IMR-90 (cell line): ENCODE results near the gene DENR. TPM values are rescaled to one million over a fixed set of nuclear protein-coding genes. Genes with fewer than 3 reads are reported as not detected.

Source experiments
- ATAC-seq: fragments of 200-7000 bp; cut with Tn5 transposase; 2 replicates; pipeline ENCODE4 v1.9.1; 2020; ENCODE audit warnings: low read depth, mild to moderate bottlenecking, moderate library complexity
- BruUV-seq: library from RNA; stranded (reverse); fragments of 400-500 nt; replicated peaks from 2 replicates; lab custom pipeline; 2021; lab: Mats Ljungman, UMichigan
- CTCF ChIA-PET: fragments of 300-600 bp; formaldehyde crosslinking; extraction: SDS; loops from one replicate; lab custom pipeline; 2021; ENCODE audit warnings: antibody characterized with exemption; lab: Yijun Ruan, JAX
- POLR2A ChIA-PET: fragments of 300-600 bp; sonication (Branson Sonifier 250); formaldehyde crosslinking; loops from one replicate; lab custom pipeline; 2022; ENCODE audit warnings: antibody characterized with exemption; ENCODE audit not compliant: unreplicated experiment; lab: Charles Lee
- DNase-seq: peaks from one replicate; pipeline ENCODE4 v3.0.0; 2013
- H2AFZ ChIP-seq: replicated peaks from 2 replicates; pipeline ENCODE3; 2013; ENCODE audit warnings: low read length, mild to moderate bottlenecking; ENCODE audit not compliant: poor library complexity
- H2AK5ac ChIP-seq: 2 replicates; pipeline ENCODE4 v1.6.1; 2013; ENCODE audit warnings: low read depth, low read length, inconsistent platforms
- H2AK9ac ChIP-seq: replicated peaks from 2 replicates; pipeline ENCODE3; 2013; ENCODE audit warnings: mild to moderate bottlenecking, low read depth, low read length, moderate library complexity; ENCODE audit not compliant: poor library complexity
- H2BK120ac ChIP-seq: 2 replicates; pipeline ENCODE4 v1.6.1; 2013; ENCODE audit warnings: low read depth, low read length, inconsistent platforms
- H2BK15ac ChIP-seq: 3 replicates; pipeline ENCODE4 v1.6.1; 2013; ENCODE audit warnings: low read depth, low read length, inconsistent platforms
- H2BK20ac ChIP-seq: 2 replicates; pipeline ENCODE4 v1.6.1; 2013; ENCODE audit warnings: low read depth, mild to moderate bottlenecking, inconsistent platforms, low read length, moderate library complexity
- H2BK5ac ChIP-seq: 2 replicates; pipeline ENCODE4 v1.6.1; 2013; ENCODE audit warnings: mild to moderate bottlenecking, low read depth, low read length, inconsistent platforms; ENCODE audit not compliant: poor library complexity, severe bottlenecking
- H3K14ac ChIP-seq: replicated peaks from 2 replicates; pipeline ENCODE4 v1.6.1; 2013; ENCODE audit warnings: low read depth, low read length, inconsistent platforms
- H3K18ac ChIP-seq: 2 replicates; pipeline ENCODE4 v1.6.1; 2013; ENCODE audit warnings: low read depth, low read length, control low read depth
- H3K23ac ChIP-seq: 2 replicates; pipeline ENCODE4 v1.6.1; 2013; ENCODE audit warnings: low read depth, low read length, inconsistent platforms
- H3K27ac ChIP-seq: 2 replicates; pipeline ENCODE4 v1.5.1; 2013; ENCODE audit warnings: mild to moderate bottlenecking, control low read depth, low read length; ENCODE audit not compliant: insufficient read depth
- H3K27me3 ChIP-seq: 2 replicates; pipeline ENCODE4 v1.6.1; 2013; ENCODE audit warnings: low read length; ENCODE audit not compliant: control insufficient read depth, insufficient read depth
- H3K36me3 ChIP-seq: 2 replicates; pipeline ENCODE4 v1.6.1; 2013; ENCODE audit warnings: low read length, mixed read lengths; ENCODE audit not compliant: control insufficient read depth, insufficient read depth
- H3K4ac ChIP-seq: 2 replicates; pipeline ENCODE4 v1.6.1; 2013; ENCODE audit warnings: low read depth, low read length, inconsistent platforms
- H3K4me1 ChIP-seq: 2 replicates; pipeline ENCODE4 v1.6.1; 2013; ENCODE audit warnings: low read length, mixed read lengths; ENCODE audit not compliant: control insufficient read depth, insufficient read depth
- H3K4me2 ChIP-seq: 2 replicates; pipeline ENCODE4 v1.6.1; 2013; ENCODE audit warnings: low read depth, mild to moderate bottlenecking, control low read depth, low read length, moderate library complexity
- H3K4me3 ChIP-seq: 2 replicates; pipeline ENCODE4 v1.5.1; 2013; ENCODE audit warnings: low read depth, mild to moderate bottlenecking, control low read depth, low read length, moderate library complexity; ENCODE audit not compliant: insufficient read depth
- H3K56ac ChIP-seq: 2 replicates; pipeline ENCODE4 v1.6.1; 2013; ENCODE audit warnings: low read length, inconsistent platforms; ENCODE audit not compliant: insufficient read depth; ENCODE audit errors: extremely low read depth
- H3K79me1 ChIP-seq, 2 experiments: 2 replicates each; pipeline ENCODE4 v1.6.1; 2013; ENCODE audit warnings: low read length in 2 of 2, inconsistent platforms in 1 of 2, low read depth in 1 of 2
- H3K9ac ChIP-seq: 2 replicates; pipeline ENCODE4 v1.6.1; 2013; ENCODE audit warnings: low read depth, low read length, control low read depth
- H3K9me1 ChIP-seq: 2 replicates; pipeline ENCODE4 v1.6.1; 2013; ENCODE audit warnings: low read length, inconsistent platforms; ENCODE audit not compliant: insufficient read depth
- H3K9me3 ChIP-seq: 2 replicates; pipeline ENCODE4 v1.6.1; 2013; ENCODE audit warnings: low read length; ENCODE audit not compliant: control insufficient read depth, insufficient read depth
- H4K20me1 ChIP-seq: 2 replicates; pipeline ENCODE4 v1.6.1; 2013; ENCODE audit warnings: low read length, inconsistent platforms; ENCODE audit not compliant: insufficient read depth
- H4K5ac ChIP-seq: 2 replicates; pipeline ENCODE4 v1.6.1; 2013; ENCODE audit warnings: mild to moderate bottlenecking, low read depth, low read length, control low read depth
- H4K8ac ChIP-seq, 2 experiments: 2 replicates each; pipeline ENCODE4 v1.6.1; 2013; ENCODE audit warnings: low read depth in 2 of 2, low read length in 2 of 2, control low read depth in 1 of 2, inconsistent platforms in 1 of 2
- H4K91ac ChIP-seq: 2 replicates; pipeline ENCODE4 v1.6.1; 2013; ENCODE audit warnings: low read depth, low read length, inconsistent platforms; ENCODE audit not compliant: insufficient read depth
- CEBPB ChIP-seq: IDR thresholded peaks from 2 replicates; pipeline ENCODE4 v1.6.1; 2012; ENCODE audit warnings: low read depth, low read length, improper control_type of control experiment
- CHD1 ChIP-seq: IDR thresholded peaks from 2 replicates; pipeline ENCODE4 v1.6.1; 2012; ENCODE audit warnings: low read depth, low read length, improper control_type of control experiment
- ELK1 ChIP-seq: fragments of 150-350 bp; IDR thresholded peaks from 2 replicates; pipeline ENCODE4 v1.6.1; 2016; ENCODE audit warnings: low read depth, mild to moderate bottlenecking, low read length, moderate library complexity, borderline replicate concordance
- MAZ ChIP-seq: IDR thresholded peaks from 2 replicates; pipeline ENCODE4 v1.6.1; 2012; ENCODE audit warnings: low read depth, mild to moderate bottlenecking, low read length, improper control_type of control experiment, moderate library complexity, borderline replicate concordance
- MXI1 ChIP-seq: IDR thresholded peaks from 2 replicates; pipeline ENCODE4 v1.6.1; 2012; ENCODE audit warnings: low read depth, mild to moderate bottlenecking, low read length, moderate library complexity, borderline replicate concordance
- NFE2L2 ChIP-seq: fragments of 150-350 bp; IDR thresholded peaks from 2 replicates; pipeline ENCODE4 v1.6.1; 2016; ENCODE audit warnings: low read depth, mild to moderate bottlenecking, low read length
- POLR2A ChIP-seq: IDR thresholded peaks from 2 replicates; pipeline ENCODE4 v1.6.1; 2012; ENCODE audit warnings: mild to moderate bottlenecking, low read depth, low read length
- RAD21 ChIP-seq: IDR thresholded peaks from 2 replicates; pipeline ENCODE4 v1.6.1; 2012; ENCODE audit warnings: low read length, improper control_type of control experiment
- RFX5 ChIP-seq: IDR thresholded peaks from 2 replicates; pipeline ENCODE4 v1.8.0; 2012; ENCODE audit warnings: low read depth, mild to moderate bottlenecking, low read length, moderate library complexity
- SMC3 ChIP-seq: fragments of 150-350 bp; IDR thresholded peaks from 2 replicates; pipeline ENCODE4 v1.6.1; 2016; ENCODE audit warnings: low read depth, mild to moderate bottlenecking, antibody characterized with exemption, low read length, moderate library complexity
- USF2 ChIP-seq: fragments of 150-350 bp; IDR thresholded peaks from 2 replicates; pipeline ENCODE4 v1.6.1; 2017; ENCODE audit warnings: mild to moderate bottlenecking, antibody characterized with exemption, low read length, low read depth
- WGBS, 2 experiments: methylation state at CpG; one replicate each; pipeline versions ENCODE4 v1.1.5 to v1.1.7; 2013; ENCODE audit warnings: missing lambda C conversion rate in 2 of 2; ENCODE audit not compliant: insufficient read length in 1 of 2; ENCODE audit errors: extremely low coverage in 2 of 2; 5-methylcytosine and 5-hydroxymethylcytosine counted together
- dilution Hi-C: fragments of 300-500 bp; cut with HindIII; formaldehyde crosslinking; loops from one replicate; pipeline ENCODE4 v1.14.3; 2018; ENCODE audit warnings: low sequenced_read_pairs; ENCODE audit not compliant: unreplicated experiment
- in situ Hi-C: fragments of 300-500 bp; cut with MboI; formaldehyde crosslinking; loops from 3 replicates; pipeline ENCODE4 v1.14.3; 2019; ENCODE audit warnings: low sequenced_read_pairs, inconsistent platforms, mixed read lengths
- intact Hi-C: fragments of 100-400 bp; cut with micrococcal nuclease; formaldehyde crosslinking; loops from 2 replicates; pipeline ENCODE4 v1.10.0; 2022
- polyA plus RNA-seq, 3 experiments: library from polyadenylated mRNA; depleted of rRNA; stranded (reverse); fragments of >200 nt; gene quantifications; 2 replicates each; pipeline ENCODE4 v1.2.3, GENCODE V29; 2012; ENCODE audit warnings: low replicate concordance in 1 of 3
- total RNA-seq: library from RNA; depleted of rRNA; stranded (reverse); fragments of >200 nt; gene quantifications from 2 replicates; pipeline ENCODE4 v1.2.3, GENCODE V29; 2012
- TF ChIP-seq, protein P1 (sequence below): conservative IDR thresholded peaks from 2 replicates; pipeline ENCODE4 v1.5.1; 2012; ENCODE audit warnings: mild to moderate bottlenecking, low read depth, low read length, improper control_type of control experiment

The DENR gene
- total and polyA plus RNA-seq, 2 of the 4 experiments (the other 2 are of a cell fraction): 8.2 to 24.5 TPM

DNA sequence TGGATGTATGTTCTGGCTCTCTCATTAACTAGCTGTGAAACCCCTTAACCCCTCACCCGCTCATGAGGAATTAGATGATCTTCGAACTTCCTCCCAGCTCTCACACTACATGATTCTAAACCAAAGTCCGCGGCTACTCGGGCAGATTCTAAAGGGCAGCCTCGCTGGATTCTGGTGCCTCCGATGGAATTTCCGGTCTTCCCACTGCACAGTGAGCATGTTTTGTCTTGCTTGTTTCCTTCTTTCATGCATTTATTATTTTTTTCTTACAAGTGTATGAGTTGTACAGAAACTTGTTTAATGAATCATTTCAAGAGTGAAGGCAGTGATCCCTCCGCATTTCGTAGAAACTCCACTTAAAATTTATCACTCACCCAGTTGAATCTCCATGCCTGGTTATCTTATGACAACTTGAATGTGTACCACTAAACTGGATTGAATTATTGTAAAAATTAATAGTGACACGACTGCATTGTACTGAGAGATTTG lies 31.5 kb upstream of the DENR start:
- no peaks in the 10 kb centered on the region for H3K79me1 ChIP-seq
- no peak overlapping the region for H3K14ac ChIP-seq
- H2AFZ ChIP-seq: peak overlapping the region; percentile 56
- no peak overlapping the region for H3K4me2 ChIP-seq
- no peak overlapping the region for H3K56ac ChIP-seq
- DNase-seq (no peak), ATAC-seq (no peak)
- WGBS, 2 experiments: 76% methylated on average over 2 of the region's 11 CpGs; no CpG with 5 or more reads in 1 of the 2 experiments
- no TSS peak for BruUV-seq
- no peaks in the 10 kb centered on the region for H3K36me3 ChIP-seq
- H3K9ac ChIP-seq: no peak overlapping the region
- no peak overlapping the region for H4K5ac ChIP-seq
- no peaks in the 10 kb centered on the region for H4K20me1 ChIP-seq
- 0 out of 2 replicates have a peak overlapping the region, but pooled peaks have one; percentile 43 for H2BK20ac ChIP-seq
- in situ Hi-C loops: no loop called here
- ChIA-PET POLR2A (no interaction called here), CTCF (no interaction called here)
- H3K4me3 ChIP-seq: no peak overlapping the region
- H3K23ac ChIP-seq: no peak overlapping the region
- H2BK120ac ChIP-seq: no peak overlapping the region
- H3K18ac ChIP-seq: no peak overlapping the region
- H4K8ac ChIP-seq: no peak overlapping the region
- intact Hi-C loops: no loop called here
- peak overlapping the region; percentile 59; the same call in 1 of the 2 replicates for H3K4ac ChIP-seq
- H2AK5ac ChIP-seq: no peak overlapping the region
- dilution Hi-C loops: no loop called here
- no peak overlapping the region for H2BK15ac ChIP-seq
- TF ChIP-seq POLR2A: no peak
- no peak for TF ChIP-seq USF2
- TF ChIP-seq MAZ: no peak
- TF ChIP-seq MXI1: no peak
- TF ChIP-seq ELK1: no peak
- no peak for TF ChIP-seq SMC3
- TF ChIP-seq NFE2L2: no peak
- no peak for TF ChIP-seq CEBPB
- no peak for TF ChIP-seq RAD21
- TF ChIP-seq, protein P1, sequence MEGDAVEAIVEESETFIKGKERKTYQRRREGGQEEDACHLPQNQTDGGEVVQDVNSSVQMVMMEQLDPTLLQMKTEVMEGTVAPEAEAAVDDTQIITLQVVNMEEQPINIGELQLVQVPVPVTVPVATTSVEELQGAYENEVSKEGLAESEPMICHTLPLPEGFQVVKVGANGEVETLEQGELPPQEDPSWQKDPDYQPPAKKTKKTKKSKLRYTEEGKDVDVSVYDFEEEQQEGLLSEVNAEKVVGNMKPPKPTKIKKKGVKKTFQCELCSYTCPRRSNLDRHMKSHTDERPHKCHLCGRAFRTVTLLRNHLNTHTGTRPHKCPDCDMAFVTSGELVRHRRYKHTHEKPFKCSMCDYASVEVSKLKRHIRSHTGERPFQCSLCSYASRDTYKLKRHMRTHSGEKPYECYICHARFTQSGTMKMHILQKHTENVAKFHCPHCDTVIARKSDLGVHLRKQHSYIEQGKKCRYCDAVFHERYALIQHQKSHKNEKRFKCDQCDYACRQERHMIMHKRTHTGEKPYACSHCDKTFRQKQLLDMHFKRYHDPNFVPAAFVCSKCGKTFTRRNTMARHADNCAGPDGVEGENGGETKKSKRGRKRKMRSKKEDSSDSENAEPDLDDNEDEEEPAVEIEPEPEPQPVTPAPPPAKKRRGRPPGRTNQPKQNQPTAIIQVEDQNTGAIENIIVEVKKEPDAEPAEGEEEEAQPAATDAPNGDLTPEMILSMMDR: no peak
- TF ChIP-seq CHD1: no peak
- TF ChIP-seq RFX5: no peak
- 0 out of 2 replicates have a peak, but pooled peaks cover 3% of the 10 kb centered on the region for H3K9me1 ChIP-seq
- no peak overlapping the region for H2BK5ac ChIP-seq
- no peak overlapping the region for H3K27ac ChIP-seq
- H3K9me3 ChIP-seq: no peaks in the 10 kb centered on the region
- peaks cover 2% of the 10 kb centered on the region; the same call in 1 of the 2 replicates for H3K4me1 ChIP-seq
- H2AK9ac ChIP-seq: no peak overlapping the region
- H4K91ac ChIP-seq: no peak overlapping the region
- peaks cover 5% of the 10 kb centered on the region for H3K27me3 ChIP-seq
